Activated T-helper 1 cell treated with Interleukin-2 at 50 U/mL for 16 hours (primary cell): ENCODE data around the gene PCBP2.
"Not testable (repeated sequence)": the region's sequence is repeated elsewhere in the genome, so short reads cannot be mapped to it uniquely, and the experiment has no call there.

Experiments
- DNase-seq: peaks from one replicate; pipeline ENCODE4 v3.0.0-alpha.2; 2020; ENCODE audit warnings: low read depth

PCBP2 gene

GRCh38 chr12:53451661-53452158, at the start of gene PCBP2:
Gene PCBP2, plus strand, starts transcription at chr12:53452102. Its CDS starts 2,699 bp downstream, at chr12:53454801.
- DNase-seq: peak; percentile 97

GRCh38 chr12:53402351-53402750, 49.6 kb upstream of the PCBP2 start:
- not testable (repeated sequence) for DNase-seq

GRCh38 chr12:53402871-53403270, 49.0 kb upstream of the PCBP2 start:
- DNase-seq: no peak

DNA sequence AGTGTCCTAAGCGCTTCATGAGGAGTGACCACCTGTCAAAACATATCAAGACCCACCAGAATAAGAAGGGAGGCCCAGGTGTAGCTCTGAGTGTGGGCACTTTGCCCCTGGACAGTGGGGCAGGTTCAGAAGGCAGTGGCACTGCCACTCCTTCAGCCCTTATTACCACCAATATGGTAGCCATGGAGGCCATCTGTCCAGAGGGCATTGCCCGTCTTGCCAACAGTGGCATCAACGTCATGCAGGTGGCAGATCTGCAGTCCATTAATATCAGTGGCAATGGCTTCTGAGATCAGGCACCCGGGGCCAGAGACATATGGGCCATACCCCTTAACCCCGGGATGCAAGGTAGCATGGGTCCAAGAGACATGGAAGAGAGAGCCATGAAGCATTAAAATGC, 41.0 kb upstream of the PCBP2 start:
- DNase-seq: no peak

- DNase-seq: no peak
Observed at GRCh38 chr12:53413485-53414204, 38.3 kb upstream of the PCBP2 start.

- no peak for DNase-seq
Observed at GRCh38 chr12:53414756-53415417, 37.0 kb upstream of the PCBP2 start.

GRCh38 chr12:53415752-53416389, 36.0 kb upstream of the PCBP2 start:
- not testable (repeated sequence) for DNase-seq

DNA sequence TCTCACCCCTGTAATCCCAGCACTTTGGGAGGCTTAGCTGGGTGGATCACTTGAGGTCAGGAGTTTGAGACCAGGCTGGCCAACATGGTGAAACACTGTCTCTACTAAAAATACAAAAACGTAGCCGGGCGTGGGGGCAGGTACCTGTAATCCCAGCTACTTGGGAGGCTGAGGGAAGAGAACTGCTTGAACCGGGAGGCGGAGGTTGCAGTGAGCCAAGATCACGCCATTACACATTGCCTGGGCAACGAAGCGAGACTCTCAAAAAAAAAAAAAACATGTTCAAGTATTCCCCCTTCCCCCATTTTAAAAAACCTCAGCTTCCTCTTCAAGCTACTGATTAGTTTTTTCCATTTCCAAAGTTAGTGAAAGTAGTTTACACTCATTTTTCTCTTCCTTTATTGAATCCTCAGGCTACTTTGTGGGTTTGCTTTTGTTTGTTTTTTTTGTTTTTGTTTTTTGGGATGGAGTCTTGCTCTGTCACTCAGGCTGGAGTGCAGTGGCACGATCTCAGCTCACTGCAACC, 34.5 kb upstream of the PCBP2 start:
- not testable (repeated sequence) for DNase-seq

GRCh38 chr12:53418221-53418620, 33.7 kb upstream of the PCBP2 start:
- no peak for DNase-seq

DNA sequence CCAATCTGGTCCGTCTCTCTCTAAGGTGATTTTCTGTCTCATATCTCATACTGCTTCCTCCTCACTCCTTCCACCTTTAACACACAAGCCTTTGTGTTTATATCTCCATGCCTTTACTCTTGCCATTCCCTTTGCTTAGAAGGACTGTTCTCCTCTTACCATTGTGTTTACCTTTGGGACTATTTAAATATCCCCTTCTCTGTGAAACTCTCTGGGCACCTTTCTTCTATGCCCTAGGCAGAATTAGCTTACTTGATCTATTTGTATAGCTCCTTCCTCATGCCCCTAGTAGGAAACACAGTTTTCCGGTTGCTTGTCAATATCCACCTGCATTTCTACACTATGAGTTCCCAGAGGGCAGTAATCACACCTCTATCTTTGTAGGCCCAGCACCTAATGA, 32.1 kb upstream of the PCBP2 start:
- DNase-seq: no peak

GRCh38 chr12:53422247-53422646, 29.7 kb upstream of the PCBP2 start:
- not testable (repeated sequence) for DNase-seq

DNA sequence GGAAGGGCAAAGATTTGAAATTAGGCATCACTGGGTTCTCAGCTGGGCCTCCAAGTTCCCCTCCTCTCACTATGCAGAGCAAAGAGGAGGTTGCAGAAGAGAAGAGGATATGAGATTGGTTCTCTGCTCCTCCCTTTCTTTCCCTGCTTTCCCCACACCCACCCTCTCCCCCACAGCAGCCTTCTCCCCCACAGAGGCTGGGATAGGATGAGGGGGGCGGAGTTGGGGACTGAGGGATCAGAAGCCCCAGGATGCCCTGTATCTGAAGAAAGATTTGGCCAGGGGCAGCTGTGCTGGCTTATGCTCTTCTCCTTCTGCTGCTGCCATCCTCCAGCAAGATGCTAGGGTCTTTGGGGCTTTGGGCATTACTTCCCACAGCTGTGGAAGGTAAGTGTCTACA, 28.3 kb upstream of the PCBP2 start, which contains the start of gene AMHR2:
Gene AMHR2, plus strand, starts transcription at position 259 of the 400 bp plus-strand sequence. Its CDS starts 80 bp downstream, at position 339.
- no peak for DNase-seq

- no peak for DNase-seq
Observed at GRCh38 chr12:53424626-53425514, 27.0 kb upstream of the PCBP2 start.

GRCh38 chr12:53425515-53426150, 26.3 kb upstream of the PCBP2 start:
- no peak for DNase-seq

DNA sequence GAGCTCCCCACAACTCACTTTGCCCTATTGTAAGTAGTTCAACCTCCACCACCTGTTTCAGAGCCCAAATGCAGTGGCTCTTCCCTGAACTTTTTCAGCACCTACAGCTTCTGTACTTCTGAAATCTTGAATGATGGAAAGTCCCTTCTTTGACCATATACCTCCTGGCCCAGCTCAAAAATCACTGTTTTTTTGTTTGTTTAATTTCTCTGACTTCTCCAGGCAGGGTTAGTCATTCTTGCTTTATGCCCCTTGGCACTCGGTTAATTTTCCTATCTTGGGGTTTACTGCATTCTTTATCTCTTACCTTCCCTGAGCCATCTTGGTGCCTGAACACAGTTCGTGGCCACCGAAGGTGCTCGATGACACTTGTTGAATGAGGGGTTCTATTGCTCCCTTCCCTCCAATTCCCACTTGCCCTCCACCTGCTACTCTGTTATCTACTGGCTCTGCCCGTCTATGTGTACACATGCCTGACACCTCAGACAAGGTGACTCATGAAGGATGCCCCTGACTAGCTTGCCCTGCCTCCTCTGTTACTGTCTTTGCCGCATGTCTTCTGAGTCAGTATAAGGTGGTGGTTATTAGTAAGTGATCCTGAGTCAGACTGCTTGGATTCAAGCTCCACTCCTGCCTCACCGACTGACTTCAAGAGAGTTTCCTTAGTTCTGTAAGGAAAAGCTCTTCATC, 23.9 kb upstream of the PCBP2 start:
- DNase-seq: no peak

DNA sequence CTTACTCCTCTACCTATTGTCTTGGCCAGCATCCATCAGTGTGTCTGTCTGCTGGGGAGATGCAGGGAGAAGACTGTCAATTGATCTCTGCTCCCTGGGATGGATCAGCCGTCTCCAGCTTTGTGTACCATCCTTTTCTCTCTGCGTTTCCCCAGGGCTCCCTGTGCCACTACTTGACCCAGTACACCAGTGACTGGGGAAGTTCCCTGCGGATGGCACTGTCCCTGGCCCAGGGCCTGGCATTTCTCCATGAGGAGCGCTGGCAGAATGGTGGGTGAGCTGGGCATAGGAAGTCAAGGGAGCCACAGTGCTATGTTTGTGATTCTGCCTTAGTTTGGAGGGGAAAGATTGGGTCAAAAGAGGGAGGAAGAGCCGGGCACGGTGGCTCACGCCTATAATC, 23.2 kb upstream of the PCBP2 start:
- DNase-seq: no peak

GRCh38 chr12:53430116-53430515, 21.8 kb upstream of the PCBP2 start:
- DNase-seq: no peak

DNA sequence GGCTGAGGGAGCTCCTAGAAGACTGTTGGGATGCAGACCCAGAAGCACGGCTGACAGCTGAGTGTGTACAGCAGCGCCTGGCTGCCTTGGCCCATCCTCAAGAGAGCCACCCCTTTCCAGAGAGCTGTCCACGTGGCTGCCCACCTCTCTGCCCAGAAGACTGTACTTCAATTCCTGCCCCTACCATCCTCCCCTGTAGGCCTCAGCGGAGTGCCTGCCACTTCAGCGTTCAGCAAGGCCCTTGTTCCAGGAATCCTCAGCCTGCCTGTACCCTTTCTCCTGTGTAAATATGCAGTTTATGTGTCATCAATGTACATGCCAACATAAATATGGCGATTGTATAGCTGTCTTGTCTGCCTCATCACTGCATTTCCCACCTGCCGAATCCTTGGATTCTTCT, 20.7 kb upstream of the PCBP2 start:
- no peak for DNase-seq

DNA sequence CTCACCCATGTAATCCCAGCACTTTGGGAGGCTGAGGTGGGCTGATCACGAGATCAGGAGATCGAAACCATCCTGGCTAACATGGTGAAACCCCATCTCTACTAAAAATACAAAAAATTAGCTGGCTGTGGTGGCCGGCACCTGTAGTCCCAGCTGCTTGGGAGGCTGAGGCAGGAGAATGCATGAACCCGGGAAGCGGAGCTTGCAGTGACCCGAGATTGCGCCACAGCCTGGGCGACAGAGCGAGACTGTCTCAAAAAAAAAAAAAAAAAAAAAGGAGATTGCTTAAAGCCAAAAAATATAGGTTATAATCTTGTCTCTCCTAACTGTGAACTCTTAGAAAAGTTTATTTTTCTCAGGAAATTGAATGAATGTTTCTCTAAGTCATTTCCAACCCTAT, 16.6 kb upstream of the PCBP2 start:
- not testable (repeated sequence) for DNase-seq

GRCh38 chr12:53439582-53439981, 12.3 kb upstream of the PCBP2 start:
- not testable (repeated sequence) for DNase-seq
